ENCODE data around the gene NTHL1.

Gene NTHL1

GRCh38 chr16:2009791-2010510 lies 37.7 kb downstream of the NTHL1 start, which contains the start of gene ZNF598 (continued):
- TF ChIP-seq, protein P1, sequence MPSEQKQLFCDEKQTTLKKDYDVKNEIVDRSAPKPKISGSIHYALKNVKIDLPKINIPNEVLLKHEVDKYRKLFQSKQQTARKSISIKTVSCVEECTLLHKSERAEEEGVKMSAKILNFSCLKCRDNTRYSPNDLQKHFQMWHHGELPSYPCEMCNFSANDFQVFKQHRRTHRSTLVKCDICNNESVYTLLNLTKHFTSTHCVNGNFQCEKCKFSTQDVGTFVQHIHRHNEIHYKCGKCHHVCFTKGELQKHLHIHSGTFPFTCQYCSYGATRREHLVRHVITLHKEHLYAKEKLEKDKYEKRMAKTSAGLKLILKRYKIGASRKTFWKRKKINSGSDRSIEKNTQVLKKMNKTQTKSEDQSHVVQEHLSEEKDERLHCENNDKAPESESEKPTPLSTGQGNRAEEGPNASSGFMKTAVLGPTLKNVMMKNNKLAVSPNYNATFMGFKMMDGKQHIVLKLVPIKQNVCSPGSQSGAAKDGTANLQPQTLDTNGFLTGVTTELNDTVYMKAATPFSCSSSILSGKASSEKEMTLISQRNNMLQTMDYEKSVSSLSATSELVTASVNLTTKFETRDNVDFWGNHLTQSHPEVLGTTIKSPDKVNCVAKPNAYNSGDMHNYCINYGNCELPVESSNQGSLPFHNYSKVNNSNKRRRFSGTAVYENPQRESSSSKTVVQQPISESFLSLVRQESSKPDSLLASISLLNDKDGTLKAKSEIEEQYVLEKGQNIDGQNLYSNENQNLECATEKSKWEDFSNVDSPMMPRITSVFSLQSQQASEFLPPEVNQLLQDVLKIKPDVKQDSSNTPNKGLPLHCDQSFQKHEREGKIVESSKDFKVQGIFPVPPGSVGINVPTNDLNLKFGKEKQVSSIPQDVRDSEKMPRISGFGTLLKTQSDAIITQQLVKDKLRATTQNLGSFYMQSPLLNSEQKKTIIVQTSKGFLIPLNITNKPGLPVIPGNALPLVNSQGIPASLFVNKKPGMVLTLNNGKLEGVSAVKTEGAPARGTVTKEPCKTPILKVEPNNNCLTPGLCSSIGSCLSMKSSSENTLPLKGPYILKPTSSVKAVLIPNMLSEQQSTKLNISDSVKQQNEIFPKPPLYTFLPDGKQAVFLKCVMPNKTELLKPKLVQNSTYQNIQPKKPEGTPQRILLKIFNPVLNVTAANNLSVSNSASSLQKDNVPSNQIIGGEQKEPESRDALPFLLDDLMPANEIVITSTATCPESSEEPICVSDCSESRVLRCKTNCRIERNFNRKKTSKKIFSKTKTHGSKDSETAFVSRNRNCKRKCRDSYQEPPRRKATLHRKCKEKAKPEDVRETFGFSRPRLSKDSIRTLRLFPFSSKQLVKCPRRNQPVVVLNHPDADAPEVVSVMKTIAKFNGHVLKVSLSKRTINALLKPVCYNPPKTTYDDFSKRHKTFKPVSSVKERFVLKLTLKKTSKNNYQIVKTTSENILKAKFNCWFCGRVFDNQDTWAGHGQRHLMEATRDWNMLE (tag by site-specific recombination; conservative IDR thresholded peaks at IDR 0.05; ENCODE audit: low read depth): peak; percentile 72
- TF ChIP-seq, protein P2, sequence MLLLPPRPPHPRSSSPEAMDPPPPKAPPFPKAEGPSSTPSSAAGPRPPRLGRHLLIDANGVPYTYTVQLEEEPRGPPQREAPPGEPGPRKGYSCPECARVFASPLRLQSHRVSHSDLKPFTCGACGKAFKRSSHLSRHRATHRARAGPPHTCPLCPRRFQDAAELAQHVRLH (tag by site-specific recombination; IDR thresholded peaks at IDR 0.05): peak; percentile 76; the same call in 1 of the 2 replicates
- no peak for TF ChIP-seq ZNF366 (tag by site-specific recombination; conservative IDR thresholded peaks at IDR 0.05)
- TF ChIP-seq ZFHX2 (tag by site-specific recombination; conservative IDR thresholded peaks at IDR 0.05): 0 out of 2 replicates have a peak, but pooled peaks have one; percentile 5
- TF ChIP-seq TRIM28 (IDR thresholded peaks at IDR 0.05; ENCODE audit: borderline replicate concordance, low read length): 0 out of 2 replicates have a peak, but pooled peaks have one; percentile 18
- TF ChIP-seq ZIC2 (tag by site-specific recombination; IDR thresholded peaks at IDR 0.05): no peak
- peak; percentile 60; the same call in 1 of the 2 replicates for TF ChIP-seq ZFP69B (tag by site-specific recombination; IDR thresholded peaks at IDR 0.05)
- TF ChIP-seq ZNF529 (tag by site-specific recombination; IDR thresholded peaks at IDR 0.05; ENCODE audit: insufficient replicate concordance): no peak
- no peak for TF ChIP-seq ZNF621 (tag by site-specific recombination; IDR thresholded peaks at IDR 0.05)
- peak; percentile 89 for TF ChIP-seq ZBTB11 (tag by site-specific recombination; conservative IDR thresholded peaks at IDR 0.05; ENCODE audit: low read depth)
- TF ChIP-seq KLF1 (tag by site-specific recombination; IDR thresholded peaks at IDR 0.05): peak; percentile 42; the same call in 1 of the 2 replicates
- TF ChIP-seq ZNF660 (tag by site-specific recombination; IDR thresholded peaks at IDR 0.05): peak; percentile 66
- TF ChIP-seq ZNF302 (tag by site-specific recombination; IDR thresholded peaks at IDR 0.05; ENCODE audit: low read depth): no peak
- peak; percentile 39; the same call in 1 of the 2 replicates for TF ChIP-seq ZNF341 (tag by site-specific recombination; IDR thresholded peaks at IDR 0.05; ENCODE audit: low read depth)
- peak; percentile 49; the same call in 1 of the 2 replicates for TF ChIP-seq ZSCAN23 (tag by site-specific recombination; IDR thresholded peaks at IDR 0.05)
- TF ChIP-seq, protein P3, sequence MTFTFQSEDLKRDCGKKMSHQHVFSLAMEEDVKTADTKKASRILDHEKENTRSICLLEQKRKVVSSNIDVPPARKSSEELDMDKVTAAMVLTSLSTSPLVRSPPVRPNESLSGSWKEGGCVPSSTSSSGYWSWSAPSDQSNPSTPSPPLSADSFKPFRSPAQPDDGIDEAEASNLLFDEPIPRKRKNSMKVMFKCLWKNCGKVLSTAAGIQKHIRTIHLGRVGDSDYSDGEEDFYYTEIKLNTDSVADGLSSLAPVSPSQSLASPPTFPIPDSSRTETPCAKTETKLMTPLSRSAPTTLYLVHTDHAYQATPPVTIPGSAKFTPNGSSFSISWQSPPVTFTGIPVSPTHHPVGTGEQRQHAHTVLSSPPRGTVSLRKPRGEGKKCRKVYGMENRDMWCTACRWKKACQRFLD (tag by site-specific recombination; IDR thresholded peaks at IDR 0.05): no peak
- peak; percentile 76 for TF ChIP-seq ZEB2 (tag by site-specific recombination; IDR thresholded peaks at IDR 0.05)
- peak; percentile 27; the same call in 1 of the 2 replicates for TF ChIP-seq ZNF513 (tag by site-specific recombination; IDR thresholded peaks at IDR 0.05)
- TF ChIP-seq ZBTB8A (tag by site-specific recombination; IDR thresholded peaks at IDR 0.05): peak; percentile 53; the same call in 1 of the 2 replicates
- peak; percentile 85 for TF ChIP-seq ZBTB26 (tag by site-specific recombination; optimal IDR thresholded peaks at IDR 0.05)
- TF ChIP-seq, protein P4, sequence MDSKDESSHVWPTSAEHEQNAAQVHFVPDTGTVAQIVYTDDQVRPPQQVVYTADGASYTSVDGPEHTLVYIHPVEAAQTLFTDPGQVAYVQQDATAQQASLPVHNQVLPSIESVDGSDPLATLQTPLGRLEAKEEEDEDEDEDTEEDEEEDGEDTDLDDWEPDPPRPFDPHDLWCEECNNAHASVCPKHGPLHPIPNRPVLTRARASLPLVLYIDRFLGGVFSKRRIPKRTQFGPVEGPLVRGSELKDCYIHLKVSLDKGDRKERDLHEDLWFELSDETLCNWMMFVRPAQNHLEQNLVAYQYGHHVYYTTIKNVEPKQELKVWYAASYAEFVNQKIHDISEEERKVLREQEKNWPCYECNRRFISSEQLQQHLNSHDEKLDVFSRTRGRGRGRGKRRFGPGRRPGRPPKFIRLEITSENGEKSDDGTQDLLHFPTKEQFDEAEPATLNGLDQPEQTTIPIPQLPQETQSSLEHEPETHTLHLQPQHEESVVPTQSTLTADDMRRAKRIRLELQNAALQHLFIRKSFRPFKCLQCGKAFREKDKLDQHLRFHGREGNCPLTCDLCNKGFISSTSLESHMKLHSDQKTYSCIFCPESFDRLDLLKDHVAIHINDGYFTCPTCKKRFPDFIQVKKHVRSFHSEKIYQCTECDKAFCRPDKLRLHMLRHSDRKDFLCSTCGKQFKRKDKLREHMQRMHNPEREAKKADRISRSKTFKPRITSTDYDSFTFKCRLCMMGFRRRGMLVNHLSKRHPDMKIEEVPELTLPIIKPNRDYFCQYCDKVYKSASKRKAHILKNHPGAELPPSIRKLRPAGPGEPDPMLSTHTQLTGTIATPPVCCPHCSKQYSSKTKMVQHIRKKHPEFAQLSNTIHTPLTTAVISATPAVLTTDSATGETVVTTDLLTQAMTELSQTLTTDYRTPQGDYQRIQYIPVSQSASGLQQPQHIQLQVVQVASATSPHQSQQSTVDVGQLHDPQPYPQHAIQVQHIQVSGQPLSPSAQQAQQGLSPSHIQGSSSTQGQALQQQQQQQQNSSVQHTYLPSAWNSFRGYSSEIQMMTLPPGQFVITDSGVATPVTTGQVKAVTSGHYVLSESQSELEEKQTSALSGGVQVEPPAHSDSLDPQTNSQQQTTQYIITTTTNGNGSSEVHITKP (tag by site-specific recombination; IDR thresholded peaks at IDR 0.05): peak; percentile 30
